ENCODE measurements around the gene FOXK2. TPM values are rescaled to one million over a fixed set of nuclear protein-coding genes. Genes with fewer than 3 reads are reported as not detected.
"Not testable (repeated sequence)": the region's sequence is repeated elsewhere in the genome, so short reads cannot be mapped to it uniquely, and the experiment has no call there.

The FOXK2 gene
- total and polyA plus RNA-seq, 2 experiments from 2014 or later = 30.2 to 37.7 TPM

GRCh38 chr17:82569621-82570020, 50.1 kb downstream of the FOXK2 start:
- Histone ChIP-seq H3K4me1 (ENCODE audit: insufficient read depth) (peaks cover 33% of the 10 kb centered on the region), H3K27ac (peak overlapping the region; percentile 81), H4K20me1 (ENCODE audit: insufficient read depth, poor library complexity, severe bottlenecking) (peaks cover 16% of the 10 kb centered on the region), H3K79me2 (peaks cover 85% of the 10 kb centered on the region), H3K4me2 (no peak overlapping the region), H2AFZ (no peak overlapping the region), H3K9me3 (ENCODE audit: low read depth) (no peaks in the 10 kb centered on the region), H3K36me3 (replicated peaks; ENCODE audit: insufficient read depth, low read depth) (no peaks in the 10 kb centered on the region), H3K4me3 (no peak overlapping the region), H3K9me2 (replicated peaks; ENCODE audit: insufficient read depth) (no peaks in the 10 kb centered on the region), H3K27me3 (no peaks in the 10 kb centered on the region)
- DNase-seq (ENCODE audit: low spot score) = no peak
- no peak for TF ChIP-seq EZH2phosphoT487 (IDR thresholded peaks at IDR 0.05; ENCODE audit: low read depth, severe bottlenecking, unreplicated experiment)
- no peak for TF ChIP-seq EZH2 (IDR thresholded peaks at IDR 0.05; ENCODE audit: borderline replicate concordance)
- TF ChIP-seq CTCF (IDR thresholded peaks at IDR 0.05; ENCODE audit: poor library complexity) = no peak
- 98% methylated on average over 11 of the region's 11 CpGs for WGBS (ENCODE audit: low lambda C conversion rate, missing lambda C conversion rate)

- H3K9me2 ChIP-seq (replicated peaks; ENCODE audit: insufficient read depth) = no peaks in the 10 kb centered on the region
- whole genome bisulfite sequencing (ENCODE audit: low lambda C conversion rate, missing lambda C conversion rate) = 96% methylated on average over 9 of the region's 9 CpGs
- peaks cover 10% of the 10 kb centered on the region for H4K20me1 ChIP-seq (ENCODE audit: insufficient read depth, poor library complexity, severe bottlenecking)
- TF ChIP-seq EZH2 (IDR thresholded peaks at IDR 0.05; ENCODE audit: borderline replicate concordance) (no peak), EZH2phosphoT487 (IDR thresholded peaks at IDR 0.05; ENCODE audit: low read depth, severe bottlenecking, unreplicated experiment) (no peak), CTCF (IDR thresholded peaks at IDR 0.05; ENCODE audit: poor library complexity) (no peak)
- peaks cover 84% of the 10 kb centered on the region for H3K79me2 ChIP-seq
- no peaks in the 10 kb centered on the region for H3K9me3 ChIP-seq (ENCODE audit: low read depth)
- no peak overlapping the region for H3K4me2 ChIP-seq
- no peak overlapping the region for H2AFZ ChIP-seq
- H3K36me3 ChIP-seq (replicated peaks; ENCODE audit: insufficient read depth, low read depth) = no peaks in the 10 kb centered on the region
- H3K4me1 ChIP-seq (ENCODE audit: insufficient read depth) = peaks cover 33% of the 10 kb centered on the region
- no peaks in the 10 kb centered on the region for H3K27me3 ChIP-seq
- DNase-seq (ENCODE audit: low spot score) = no peak
- H3K4me3 ChIP-seq = no peak overlapping the region
- H3K27ac ChIP-seq = no peak overlapping the region
Observed at GRCh38 chr17:82570277-82570676, 50.7 kb downstream of the FOXK2 start.

- WGBS (ENCODE audit: low lambda C conversion rate, missing lambda C conversion rate) = over 99% methylated on average over 6 of the region's 6 CpGs
- Histone ChIP-seq H3K9me2 (replicated peaks; ENCODE audit: insufficient read depth) (no peaks in the 10 kb centered on the region), H2AFZ (no peak overlapping the region), H3K4me1 (ENCODE audit: insufficient read depth) (peaks cover 17% of the 10 kb centered on the region), H3K4me3 (no peak overlapping the region), H3K36me3 (replicated peaks; ENCODE audit: insufficient read depth, low read depth) (no peaks in the 10 kb centered on the region), H3K27ac (no peak overlapping the region), H4K20me1 (ENCODE audit: insufficient read depth, poor library complexity, severe bottlenecking) (peaks cover 7% of the 10 kb centered on the region), H3K9me3 (ENCODE audit: low read depth) (no peaks in the 10 kb centered on the region), H3K4me2 (no peak overlapping the region), H3K27me3 (no peaks in the 10 kb centered on the region), H3K79me2 (peaks cover 76% of the 10 kb centered on the region)
- DNase-seq (ENCODE audit: low spot score) = no peak
- TF ChIP-seq EZH2phosphoT487 (IDR thresholded peaks at IDR 0.05; ENCODE audit: low read depth, severe bottlenecking, unreplicated experiment) (no peak), EZH2 (IDR thresholded peaks at IDR 0.05; ENCODE audit: borderline replicate concordance) (no peak), CTCF (IDR thresholded peaks at IDR 0.05; ENCODE audit: poor library complexity) (no peak)
Observed at GRCh38 chr17:82571855-82572254, 52.3 kb downstream of the FOXK2 start.

- Histone ChIP-seq H3K4me3 (no peak overlapping the region), H3K27me3 (no peaks in the 10 kb centered on the region), H4K20me1 (ENCODE audit: insufficient read depth, poor library complexity, severe bottlenecking) (peaks cover 7% of the 10 kb centered on the region), H3K9me2 (replicated peaks; ENCODE audit: insufficient read depth) (no peaks in the 10 kb centered on the region), H3K9me3 (ENCODE audit: low read depth) (no peaks in the 10 kb centered on the region), H3K79me2 (peaks cover 72% of the 10 kb centered on the region), H3K4me2 (no peak overlapping the region), H3K27ac (no peak overlapping the region), H3K4me1 (ENCODE audit: insufficient read depth) (peaks cover 6% of the 10 kb centered on the region), H2AFZ (no peak overlapping the region), H3K36me3 (replicated peaks; ENCODE audit: insufficient read depth, low read depth) (no peaks in the 10 kb centered on the region)
- TF ChIP-seq EZH2 (IDR thresholded peaks at IDR 0.05; ENCODE audit: borderline replicate concordance) (no peak), CTCF (IDR thresholded peaks at IDR 0.05; ENCODE audit: poor library complexity) (no peak), EZH2phosphoT487 (IDR thresholded peaks at IDR 0.05; ENCODE audit: low read depth, severe bottlenecking, unreplicated experiment) (no peak)
- DNase-seq (ENCODE audit: low spot score) = no peak
- WGBS (ENCODE audit: low lambda C conversion rate, missing lambda C conversion rate) = 96% methylated on average over 11 of the region's 11 CpGs
Observed at GRCh38 chr17:82574041-82574440, 54.5 kb downstream of the FOXK2 start.

- not testable (repeated sequence) for H2AFZ ChIP-seq; H4K20me1 ChIP-seq (ENCODE audit: insufficient read depth, poor library complexity, severe bottlenecking); H3K9me3 ChIP-seq (ENCODE audit: low read depth); H3K27me3 ChIP-seq; H3K4me2 ChIP-seq; H3K4me1 ChIP-seq (ENCODE audit: insufficient read depth); H3K27ac ChIP-seq; H3K36me3 ChIP-seq (replicated peaks; ENCODE audit: insufficient read depth, low read depth); H3K4me3 ChIP-seq; H3K9me2 ChIP-seq (replicated peaks; ENCODE audit: insufficient read depth); DNase-seq (ENCODE audit: low spot score)
- peaks cover 57% of the 10 kb centered on the region for H3K79me2 ChIP-seq
- WGBS (ENCODE audit: low lambda C conversion rate, missing lambda C conversion rate) = 94% methylated on average over 14 of the region's 52 CpGs
Observed at GRCh38 chr17:82575581-82576221, 56.2 kb downstream of the FOXK2 start.
